Erythroblast (primary cell): ENCODE measurements around the gene RPS6KA1.

Experiments
- DNase-seq, 2 experiments: peaks; one replicate each; lab custom pipeline; 2025; lab: John Stamatoyannopoulos, UW
- GATA1 ChIP-seq: IDR thresholded peaks from 2 replicates; pipeline ENCODE4 v1.6.1; 2011; ENCODE audit warnings: low read depth, mild to moderate bottlenecking, control low read depth, low read length, moderate library complexity
- POLR2A ChIP-seq: IDR thresholded peaks from 2 replicates; pipeline ENCODE4 v1.6.1; 2011; ENCODE audit warnings: mild to moderate bottlenecking, low read length

The RPS6KA1 gene

DNA sequence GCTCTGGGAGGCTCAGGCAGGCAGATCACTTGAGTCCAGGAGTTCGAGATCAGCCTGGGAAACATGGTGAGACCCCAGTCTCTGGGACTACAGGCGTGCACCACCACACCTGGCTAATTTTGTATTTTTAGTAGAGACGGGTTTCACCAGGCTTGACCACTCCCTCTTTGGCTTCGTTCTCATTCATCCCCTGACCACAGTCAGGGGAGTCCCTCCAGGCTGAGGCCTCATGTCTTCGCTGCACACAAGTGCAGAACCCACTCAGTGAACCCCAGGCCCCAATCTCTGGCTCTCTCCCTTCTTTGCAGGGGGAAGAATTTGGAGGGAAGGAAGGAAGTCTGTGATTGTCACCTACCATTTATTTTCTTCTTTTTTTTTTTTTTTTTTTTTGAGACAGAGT is 9.2 kb upstream of the RPS6KA1 start:
- no peak for DNase-seq
- TF ChIP-seq POLR2A (no peak), GATA1 (no peak)

DNA sequence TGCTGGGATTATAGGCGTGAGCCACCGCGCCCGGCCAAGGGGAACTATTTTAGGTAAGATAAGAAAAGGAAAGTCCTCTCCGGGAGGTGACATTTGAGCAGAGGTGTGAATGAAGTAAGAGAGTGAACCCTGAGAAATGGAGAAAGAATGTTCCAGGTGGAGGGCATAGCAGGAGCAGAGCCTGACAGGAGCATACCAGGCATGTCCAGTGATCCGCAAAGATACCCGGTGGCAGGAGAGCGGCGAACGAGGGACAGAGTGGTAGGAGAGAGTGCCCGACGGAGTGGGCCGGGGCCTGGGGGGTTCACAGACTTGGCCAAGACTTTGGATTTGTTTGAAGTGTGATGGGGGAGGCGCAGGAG is 7.9 kb upstream of the RPS6KA1 start:
- no peak for TF ChIP-seq POLR2A
- no peak for TF ChIP-seq GATA1
- DNase-seq: no peak

GRCh38 chr1:26522073-26522472 is 7.5 kb upstream of the RPS6KA1 start:
- DNase-seq: no peak
- TF ChIP-seq GATA1 (no peak), POLR2A (no peak)

DNA sequence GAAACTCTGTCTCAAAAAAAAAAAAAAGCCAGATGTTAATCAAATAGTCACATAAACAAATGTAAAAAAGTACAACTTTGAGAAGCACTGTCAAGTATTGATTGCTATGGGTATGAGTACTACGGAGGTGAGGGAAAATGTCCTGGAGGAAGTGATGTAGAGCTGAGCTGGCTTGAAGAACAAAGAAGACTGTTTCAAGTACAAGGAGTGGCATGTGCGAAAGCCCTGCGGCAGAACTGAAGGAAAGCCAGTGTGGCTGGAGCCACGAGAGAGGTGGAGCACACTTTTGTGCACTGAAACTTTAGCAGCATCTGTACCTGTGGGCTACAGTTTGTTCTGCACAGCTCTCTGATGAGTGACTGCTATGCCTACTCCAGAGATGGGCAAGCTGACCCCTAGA is 5.4 kb upstream of the RPS6KA1 start:
- DNase-seq: no peak
- TF ChIP-seq POLR2A: no peak
- TF ChIP-seq GATA1: no peak

DNA sequence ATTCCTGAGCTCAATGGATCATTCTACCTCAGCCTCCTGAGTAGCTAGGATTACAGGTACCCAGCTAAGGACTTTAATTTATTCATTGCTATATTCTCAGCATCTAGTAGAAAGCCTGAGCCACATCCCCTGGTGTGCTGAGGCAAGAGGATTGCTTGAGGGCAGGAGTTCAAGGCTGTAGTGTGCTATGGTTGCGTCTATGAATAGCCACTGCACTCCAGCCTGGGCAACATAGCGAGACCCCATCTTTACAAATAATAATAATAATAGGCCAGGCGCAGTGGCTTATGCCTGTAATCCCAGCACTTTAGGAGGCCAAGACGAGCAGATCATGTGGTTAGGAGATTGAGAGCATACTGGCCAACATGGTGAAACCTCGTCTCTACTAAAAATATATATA is 3.3 kb upstream of the RPS6KA1 start:
- no peak for DNase-seq
- TF ChIP-seq POLR2A: no peak
- TF ChIP-seq GATA1: no peak

- no peak for TF ChIP-seq POLR2A
- DNase-seq: no peak
These were observed 231 bp upstream of the RPS6KA1 start for GRCh38 chr1:26529405-26529654.

GRCh38 chr1:26530410-26530894 is 891 bp downstream of the RPS6KA1 start:
- DNase-seq: no peak
- TF ChIP-seq POLR2A: no peak
- TF ChIP-seq GATA1: no peak

- DNase-seq: peak in 1 of 2 experiments; percentile 57
- no peak for TF ChIP-seq GATA1
- TF ChIP-seq POLR2A: no peak
These were observed 1.5 kb downstream of the RPS6KA1 start for GRCh38 chr1:26530895-26531598.

- TF ChIP-seq GATA1: no peak
- no peak for DNase-seq
These were observed 2.1 kb downstream of the RPS6KA1 start for GRCh38 chr1:26531651-26532131.

- DNase-seq: peak in 1 of 2 experiments; percentile 33
These were observed 4.5 kb downstream of the RPS6KA1 start for GRCh38 chr1:26533951-26534509.

DNA sequence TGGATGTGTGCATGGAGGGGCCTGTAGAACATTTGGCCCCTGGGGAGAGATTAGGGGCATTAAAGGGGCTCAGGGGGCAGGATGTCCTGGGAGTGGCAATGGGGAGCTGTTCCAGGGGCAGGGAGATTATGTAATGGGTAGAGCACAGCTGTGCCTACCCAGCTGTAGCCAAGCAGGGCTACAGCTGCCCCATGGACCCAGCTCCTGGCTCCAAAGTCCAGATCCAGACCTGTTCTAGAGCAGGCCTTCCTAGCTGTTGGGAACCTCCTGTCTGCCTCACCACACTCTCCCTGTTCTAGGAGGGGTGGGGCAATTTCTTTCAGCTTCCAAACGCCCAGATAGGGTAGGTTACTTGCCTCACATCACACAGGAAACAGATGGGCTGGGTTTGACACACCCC is 5.6 kb downstream of the RPS6KA1 start:
- no peak for DNase-seq
- TF ChIP-seq GATA1 (no peak), POLR2A (no peak)

More at GRCh38 chr1:26533951-26534509, 4.5 kb downstream of the RPS6KA1 start:
- TF ChIP-seq POLR2A (no peak), GATA1 (no peak)

DNA sequence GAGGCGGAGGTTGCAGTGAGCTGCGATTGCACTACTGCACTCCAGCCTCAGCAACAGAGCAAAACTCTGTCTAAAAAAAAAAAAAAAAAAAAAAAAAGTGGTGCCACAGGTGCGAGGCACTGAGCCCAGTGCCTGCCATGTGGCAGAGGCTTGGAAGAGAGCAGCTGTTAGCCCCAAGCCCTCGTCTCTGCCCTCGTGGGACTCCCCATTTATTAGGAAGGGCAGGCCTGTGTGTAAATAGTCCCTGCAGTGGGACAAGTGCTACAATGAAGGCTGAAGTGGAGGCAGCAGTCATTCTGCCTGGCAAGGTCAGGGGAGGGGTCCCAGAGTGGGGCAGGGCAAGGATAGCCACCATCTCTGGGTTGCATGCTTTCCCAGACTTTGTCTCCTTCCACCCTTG is 6.5 kb downstream of the RPS6KA1 start:
- TF ChIP-seq POLR2A (no peak), GATA1 (no peak)

GRCh38 chr1:26536521-26536920 is 7.0 kb downstream of the RPS6KA1 start:
- no peak for DNase-seq
- TF ChIP-seq GATA1 (no peak), POLR2A (no peak)

More for the DNA sequence above, 6.5 kb downstream of the RPS6KA1 start:
- DNase-seq: no peak

DNA sequence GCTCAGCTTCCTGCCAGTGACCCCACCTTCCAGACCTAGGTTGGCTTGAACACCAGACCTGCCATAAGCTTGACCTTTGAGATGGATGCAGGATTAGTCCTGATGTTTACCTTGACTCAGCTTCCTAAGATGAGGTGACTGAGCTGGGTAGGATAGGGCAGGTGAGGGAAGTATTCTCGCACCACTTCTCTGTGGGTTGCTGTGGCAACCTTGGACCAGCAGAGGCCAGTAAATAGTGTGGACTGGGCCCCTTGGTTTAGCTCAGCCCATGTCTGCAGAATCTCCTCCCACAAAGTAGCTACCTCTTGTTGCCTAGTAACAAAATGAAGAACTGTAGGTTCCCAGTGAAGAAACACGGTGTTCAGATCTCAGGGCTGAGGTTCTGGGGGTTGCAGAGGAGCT is 8.4 kb downstream of the RPS6KA1 start:
- TF ChIP-seq POLR2A (no peak), GATA1 (no peak)
- peak in 1 of 2 experiments; percentile 62 for DNase-seq

DNA sequence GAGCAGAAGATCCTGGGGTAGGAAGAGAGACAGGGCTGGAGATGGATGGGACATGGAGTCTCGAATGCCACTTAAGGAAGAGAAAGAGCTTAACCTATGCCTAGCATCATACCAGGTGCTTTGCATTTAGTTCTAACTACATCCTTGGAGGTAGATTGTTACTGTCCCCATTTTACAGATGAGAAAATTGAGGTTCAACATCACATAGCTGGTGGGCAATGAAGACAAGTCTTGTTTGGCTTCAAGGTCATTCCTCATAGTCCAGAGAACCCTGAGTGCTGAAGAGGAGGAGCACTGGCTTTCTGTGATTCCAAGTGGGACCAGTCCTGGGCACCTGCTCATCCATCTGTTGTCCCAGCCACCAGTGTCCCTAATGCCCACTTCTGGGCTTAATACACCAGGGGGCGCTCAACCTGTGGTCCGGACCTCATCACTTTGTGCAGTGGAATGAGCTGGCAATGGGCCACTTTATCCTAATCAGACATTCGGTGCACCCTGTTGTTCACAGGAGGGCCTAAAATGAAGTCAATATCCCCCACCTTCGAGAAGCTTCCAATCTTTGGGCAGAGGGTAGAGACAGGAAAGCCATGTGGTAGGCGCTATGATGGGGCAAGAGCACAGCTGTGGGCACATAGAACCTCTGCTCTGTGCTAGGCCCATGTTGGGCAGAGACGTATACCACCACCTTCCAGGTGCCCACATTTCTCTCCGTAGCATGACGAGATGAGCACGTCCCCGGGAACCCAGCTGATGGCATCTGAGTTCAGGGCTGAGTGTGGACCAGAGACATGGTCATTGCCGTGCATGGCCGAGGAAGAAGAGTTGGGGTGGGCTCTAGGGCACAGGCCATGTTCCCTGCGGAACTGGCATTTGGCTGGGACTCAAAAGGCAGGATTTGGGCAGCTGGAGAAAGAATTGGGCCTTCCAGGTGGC is 9.2 kb downstream of the RPS6KA1 start:
- DNase-seq: peak in 1 of 2 experiments; percentile 90
- TF ChIP-seq POLR2A (no peak), GATA1 (no peak)

- TF ChIP-seq GATA1 (no peak), POLR2A (no peak)
- no peak for DNase-seq
These were observed 10.2 kb downstream of the RPS6KA1 start for GRCh38 chr1:26539722-26540121.
